AG04450 (cell line): ENCODE results near the gene PRR14L. TPM values are rescaled to one million over a fixed set of nuclear protein-coding genes. Genes with fewer than 3 reads are reported as not detected.

Experiments used
- CTCF ChIA-PET: fragments of 300-600, 350-600 bp; formaldehyde crosslinking; extraction: SDS; loops from one replicate; lab custom pipeline; 2022; ENCODE audit warnings: antibody characterized with exemption, inconsistent platforms; lab: Charles Lee
- POLR2A ChIA-PET: fragments of 350-600 bp; formaldehyde crosslinking; extraction: SDS; loops from one replicate; lab custom pipeline; 2021; ENCODE audit warnings: antibody characterized with exemption, inconsistent platforms; lab: Yijun Ruan, JAX
- DNase-seq: peaks from one replicate; pipeline ENCODE4 v3.0.0-alpha.2; 2011; ENCODE audit warnings: low read depth, low spot score
- H3K27ac ChIP-seq: one replicate; pipeline ENCODE4 v1.5.1; 2012; ENCODE audit warnings: low read depth, low read length, control low read depth
- H3K27me3 ChIP-seq: one replicate; pipeline ENCODE4 v1.6.0; 2012; ENCODE audit warnings: low read length; ENCODE audit not compliant: control insufficient read depth, insufficient read depth
- H3K4me3 ChIP-seq: 2 replicates; pipeline ENCODE4 v1.5.1; 2011; ENCODE audit warnings: mild to moderate bottlenecking, low read depth, low read length, control low read depth
- H3K9me3 ChIP-seq: 2 replicates; pipeline ENCODE4 v1.5.1; 2012; ENCODE audit warnings: low read length; ENCODE audit not compliant: control insufficient read depth, insufficient read depth
- CTCF ChIP-seq: IDR thresholded peaks from 2 replicates; pipeline ENCODE4 v1.5.1; 2011; ENCODE audit warnings: low read depth, low read length, control low read depth, inconsistent platforms
- polyA plus RNA-seq: library from polyadenylated mRNA; depleted of rRNA; stranded (reverse); fragments of >200 nt; gene quantifications from 2 replicates; pipeline ENCODE4 v1.2.3, GENCODE V29; 2011

The PRR14L gene
- polyA plus RNA-seq, 1 experiment: 16.3 TPM

- DNase-seq: no peak
- Histone ChIP-seq H3K4me3 (peak overlapping the region; percentile 42), H3K27ac (peak overlapping the region; percentile 39), H3K27me3 (no peaks in the 10 kb centered on the region), H3K9me3 (no peaks in the 10 kb centered on the region)
- CTCF ChIA-PET: interaction anchor here (0.6 to 1.2 kb wide), 3 partner anchors 220 to 515 kb away, joined by 3 to 5 read pairs (median 3); no protein-coding TSS in a partner anchor
- TF ChIP-seq CTCF: no peak
- POLR2A ChIA-PET: interaction anchor here (0.6 to 0.7 kb wide), 2 partner anchors 89 to 198 kb away, joined by 5 to 8 read pairs; no protein-coding TSS in a partner anchor
Observed at GRCh38 chr22:31750365-31751284, 693 bp upstream of the PRR14L start.

- POLR2A ChIA-PET: no interaction called here
- no peak for TF ChIP-seq CTCF
- Histone ChIP-seq H3K27ac (no peak overlapping the region), H3K27me3 (no peaks in the 10 kb centered on the region), H3K4me3 (peak overlapping the region; percentile 87), H3K9me3 (no peaks in the 10 kb centered on the region)
- CTCF ChIA-PET: interaction anchor here (0.6 to 1.2 kb wide), 4 partner anchors 20 to 222 kb away, joined by 3 to 4 read pairs (median 3); no protein-coding TSS in a partner anchor
- no peak for DNase-seq
Observed at GRCh38 chr22:31748490-31748889, 1.4 kb downstream of the PRR14L start.

- no peak overlapping the region for H3K4me3 ChIP-seq
- CTCF ChIA-PET: no interaction called here
- no peak for DNase-seq
Observed at GRCh38 chr22:31747441-31747840, 2.5 kb downstream of the PRR14L start.

GRCh38 chr22:31743871-31744270, 6.1 kb downstream of the PRR14L start:
- no peaks in the 10 kb centered on the region for H3K27me3 ChIP-seq
- no peak for TF ChIP-seq CTCF
- ChIA-PET CTCF (interaction anchor here (0.7 to 1.7 kb wide), 3 partner anchors 109 to 306 kb away, joined by 3 to 5 read pairs (median 5); no protein-coding TSS in a partner anchor), POLR2A (no interaction called here)
- no peaks in the 10 kb centered on the region; the same call in 1 of the 2 replicates for H3K9me3 ChIP-seq
- no peak overlapping the region for H3K27ac ChIP-seq
- H3K4me3 ChIP-seq: no peak overlapping the region
- no peak for DNase-seq

More at GRCh38 chr22:31747441-31747840, 2.5 kb downstream of the PRR14L start:
- TF ChIP-seq CTCF: no peak
- H3K27me3 ChIP-seq: no peaks in the 10 kb centered on the region
- POLR2A ChIA-PET: interaction anchor here (0.7 kb wide), 1 partner anchor 12 kb away, joined by 7 read pairs; no protein-coding TSS in a partner anchor
- no peak overlapping the region for H3K27ac ChIP-seq
- no peaks in the 10 kb centered on the region; the same call in 1 of the 2 replicates for H3K9me3 ChIP-seq
